Inflammatory macrophage treated with lipopolysaccharide for 1 hour (primary cell): ENCODE measurements around the gene PTCSC3.
"Not testable (repeated sequence)": the region's sequence is repeated elsewhere in the genome, so short reads cannot be mapped to it uniquely, and the experiment has no call there.

Experiments
- DNase-seq, 2 donors: peaks; one replicate each; pipeline ENCODE4 v3.0.0-alpha.2; 2020 to 2022

PTCSC3 gene

GRCh38 chr14:36171607-36172006 is 4.9 kb downstream of the PTCSC3 start:
- DNase-seq: no peak

GRCh38 chr14:36167431-36167830 is 9.1 kb downstream of the PTCSC3 start:
- no peak for DNase-seq

DNA sequence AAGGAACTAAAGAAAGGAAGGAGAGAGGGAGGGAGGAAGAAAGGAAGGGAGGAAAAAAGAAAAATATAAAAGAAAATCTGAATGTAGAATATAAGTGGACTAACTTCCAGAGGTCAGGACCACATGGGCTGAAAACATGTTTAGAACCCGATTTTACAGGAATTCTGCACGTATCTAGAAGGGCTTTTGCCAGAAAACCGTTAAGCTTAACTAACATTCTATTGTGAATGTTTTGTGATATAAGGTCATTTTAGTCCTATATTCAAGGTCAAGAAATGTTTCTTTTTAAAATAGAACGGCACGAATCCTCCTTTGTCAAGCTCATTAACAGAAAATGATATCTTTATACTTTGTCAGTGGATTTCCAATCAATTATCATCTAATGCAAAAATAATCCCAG is 13.1 kb downstream of the PTCSC3 start:
- no peak for DNase-seq

- DNase-seq: no peak
Observed at GRCh38 chr14:36162267-36162666, 14.3 kb downstream of the PTCSC3 start.

- no peak for DNase-seq
Observed at GRCh38 chr14:36161776-36162175, 14.7 kb downstream of the PTCSC3 start.

GRCh38 chr14:36151335-36151734 is 25.2 kb downstream of the PTCSC3 start:
- no peak for DNase-seq

DNA sequence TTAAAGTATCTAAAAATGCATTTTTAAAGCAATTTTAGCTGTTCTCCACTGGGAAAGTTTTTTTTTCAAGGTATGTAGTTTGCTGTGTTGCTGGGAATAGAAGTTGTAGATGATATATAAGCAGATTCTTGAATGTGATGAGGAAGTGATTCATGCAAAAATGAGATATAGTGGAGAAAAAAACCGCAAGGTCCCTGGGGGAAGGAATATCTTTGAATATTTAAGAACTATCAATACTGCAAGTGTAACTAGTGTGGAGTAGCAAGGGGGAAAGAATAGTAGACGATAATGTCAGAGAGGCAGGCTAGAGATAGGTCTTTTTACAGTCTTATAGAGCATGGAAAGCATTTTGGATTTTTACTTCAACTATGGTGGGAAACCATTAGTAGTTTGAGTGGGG is 42.5 kb downstream of the PTCSC3 start:
- no peak for DNase-seq

- DNase-seq: no peak
Observed at GRCh38 chr14:36132826-36133225, 43.7 kb downstream of the PTCSC3 start.

DNA sequence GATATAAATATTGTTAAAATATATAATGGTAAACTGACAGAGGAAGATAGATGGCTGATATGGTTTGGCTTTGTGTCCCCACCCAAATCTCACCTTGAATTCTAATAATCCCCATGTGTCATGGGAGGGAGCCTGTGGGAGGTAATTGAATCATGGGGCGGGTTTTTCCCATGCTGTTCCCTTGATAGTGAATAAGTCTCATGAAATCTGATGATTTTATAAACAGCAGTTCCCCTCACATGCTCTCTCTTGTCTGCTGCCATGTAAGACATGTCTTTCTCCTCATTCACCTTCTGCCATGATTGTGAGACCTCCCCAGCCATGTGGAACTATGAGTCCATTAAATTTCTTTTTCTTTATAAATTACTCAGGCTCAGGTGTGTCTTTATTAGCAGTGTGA is 46.3 kb downstream of the PTCSC3 start:
- DNase-seq: no peak

GRCh38 chr14:36129181-36129580 is 47.3 kb downstream of the PTCSC3 start:
- DNase-seq: no peak

DNA sequence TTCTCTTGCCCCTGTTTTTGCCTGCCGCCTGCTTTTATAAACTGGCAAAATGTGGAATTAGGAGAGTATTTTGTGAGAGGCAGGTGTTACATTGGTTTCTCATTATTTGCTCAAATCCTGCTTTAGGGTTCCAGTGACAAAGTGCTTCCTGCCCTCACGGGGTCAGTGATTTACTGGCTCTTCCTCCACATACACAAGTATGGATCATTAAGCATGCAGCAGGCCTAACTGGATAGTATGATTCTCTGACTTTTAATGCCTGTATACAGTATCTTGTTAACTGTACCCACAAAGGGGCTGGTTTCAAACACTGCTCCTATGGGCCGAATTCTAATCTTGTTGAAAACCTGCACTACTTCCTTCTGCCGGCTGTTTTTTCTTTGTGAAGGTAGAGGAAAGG is 63.2 kb downstream of the PTCSC3 start:
- DNase-seq: no peak

DNA sequence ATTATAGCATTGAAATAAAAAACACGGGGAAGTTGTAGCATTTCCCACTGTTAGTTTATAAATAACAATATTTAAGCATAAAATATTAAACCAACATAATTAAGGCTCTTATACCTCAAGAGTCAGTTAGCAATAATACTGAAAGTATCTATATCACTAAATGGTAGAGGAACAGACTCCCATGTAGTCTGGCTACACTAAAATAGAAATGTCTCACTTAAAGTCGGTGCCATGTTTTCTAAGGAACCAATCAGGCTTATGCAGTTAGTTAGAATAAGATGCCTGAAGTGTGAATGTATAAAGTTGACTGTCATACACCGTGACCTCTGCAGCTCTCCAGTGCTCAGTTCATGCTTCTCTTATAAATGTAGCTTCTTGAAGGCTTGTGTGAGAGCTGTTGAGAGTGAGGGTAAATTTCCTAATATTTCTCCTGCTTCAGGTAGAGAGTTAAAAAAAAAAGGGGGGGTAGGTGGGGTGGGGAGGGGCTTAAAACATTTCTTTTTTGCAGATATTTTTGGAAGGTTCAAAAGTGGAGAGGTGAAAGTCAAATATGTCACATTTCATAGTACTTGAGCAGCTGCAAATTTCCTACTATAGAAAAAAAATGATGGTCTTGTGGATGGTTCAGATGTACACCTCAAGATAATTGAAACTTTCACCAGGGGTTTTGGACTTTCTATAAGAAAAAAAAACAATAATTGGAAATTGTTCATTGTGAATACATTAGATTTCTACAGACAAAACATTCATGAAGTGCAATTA is 64.5 kb downstream of the PTCSC3 start:
- DNase-seq: no peak

GRCh38 chr14:36105401-36105800 is 71.1 kb downstream of the PTCSC3 start:
- no peak for DNase-seq

DNA sequence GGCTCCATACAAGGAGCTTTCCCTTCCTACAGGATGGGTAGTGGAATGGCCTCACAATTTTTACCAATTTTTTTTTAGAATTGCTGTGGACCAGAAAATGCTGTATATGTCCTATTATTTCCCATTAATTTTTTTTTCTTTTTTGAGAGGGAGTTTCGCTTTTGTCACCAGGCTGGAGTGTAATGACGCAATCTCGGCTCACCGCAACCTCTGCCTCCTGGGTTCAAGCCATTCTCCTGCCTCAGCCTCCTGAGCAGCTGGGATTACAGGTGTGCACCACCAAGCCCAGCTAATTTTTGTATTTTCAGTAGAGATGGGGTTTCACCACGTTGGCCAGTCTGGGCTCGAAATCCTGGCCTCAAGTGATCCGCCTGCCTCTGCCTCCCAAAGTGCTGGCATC is 72.3 kb downstream of the PTCSC3 start:
- not testable (repeated sequence) for DNase-seq

DNA sequence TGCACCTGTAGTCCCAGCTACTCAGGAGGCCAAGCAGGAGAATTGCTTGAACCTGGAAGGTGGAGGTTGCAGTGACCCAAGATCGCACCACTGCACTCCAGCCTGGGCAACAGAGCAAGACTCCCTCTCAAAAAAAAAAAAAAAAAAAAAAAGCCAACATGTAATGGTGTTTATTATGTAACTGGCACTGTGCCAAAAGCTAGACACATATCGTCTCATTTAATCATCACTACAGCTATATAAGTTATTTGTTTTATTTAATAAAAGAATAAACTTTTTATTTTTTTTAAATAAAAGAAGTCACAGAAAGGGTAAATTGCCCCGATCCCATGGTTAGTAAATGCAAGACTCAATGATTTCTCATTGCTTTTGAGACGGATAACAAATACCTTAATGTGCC is 76.9 kb downstream of the PTCSC3 start:
- DNase-seq: no peak

DNA sequence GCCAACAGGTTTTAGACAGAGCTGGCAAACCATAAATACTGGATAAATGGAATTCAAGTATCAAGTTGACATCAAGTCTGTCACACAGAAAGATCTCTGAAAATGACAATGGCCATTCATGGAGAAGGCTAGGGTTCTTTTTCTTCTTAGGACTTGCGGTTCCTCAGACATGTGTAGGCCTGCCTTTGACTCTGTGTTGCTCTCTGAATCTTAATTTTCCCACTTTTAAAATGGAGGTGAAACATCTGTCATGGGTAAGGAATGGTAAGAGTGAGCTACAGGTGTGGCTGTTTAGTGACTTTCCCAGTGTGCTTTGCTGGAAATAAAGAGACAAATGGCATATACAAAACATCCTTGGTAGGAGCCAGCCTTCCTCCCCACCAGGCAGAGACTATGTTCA is 79.2 kb downstream of the PTCSC3 start:
- DNase-seq: no peak

GRCh38 chr14:36096090-36096489 is 80.4 kb downstream of the PTCSC3 start:
- no peak for DNase-seq

DNA sequence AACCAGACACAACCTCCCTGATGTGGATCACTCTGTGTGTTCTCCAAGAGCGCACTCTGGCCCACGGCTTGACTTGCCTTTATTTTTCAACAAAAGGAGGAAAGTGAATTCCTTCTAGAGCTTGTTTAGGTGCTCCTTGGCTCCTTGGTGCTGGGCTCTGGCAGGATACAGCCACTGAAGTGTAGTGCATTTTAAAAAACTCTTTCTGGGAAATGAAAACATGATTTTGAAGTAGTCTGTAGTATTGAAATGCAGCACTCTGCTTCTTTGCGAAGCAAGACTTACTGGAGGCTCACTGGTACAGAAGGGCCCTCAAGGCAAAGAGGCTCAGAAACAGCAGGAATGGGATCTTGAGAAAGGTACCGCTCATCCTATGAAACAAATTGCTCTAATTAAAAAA is 81.6 kb downstream of the PTCSC3 start:
- no peak for DNase-seq

- no peak for DNase-seq
Observed at GRCh38 chr14:36091096-36091495, 85.4 kb downstream of the PTCSC3 start.

DNA sequence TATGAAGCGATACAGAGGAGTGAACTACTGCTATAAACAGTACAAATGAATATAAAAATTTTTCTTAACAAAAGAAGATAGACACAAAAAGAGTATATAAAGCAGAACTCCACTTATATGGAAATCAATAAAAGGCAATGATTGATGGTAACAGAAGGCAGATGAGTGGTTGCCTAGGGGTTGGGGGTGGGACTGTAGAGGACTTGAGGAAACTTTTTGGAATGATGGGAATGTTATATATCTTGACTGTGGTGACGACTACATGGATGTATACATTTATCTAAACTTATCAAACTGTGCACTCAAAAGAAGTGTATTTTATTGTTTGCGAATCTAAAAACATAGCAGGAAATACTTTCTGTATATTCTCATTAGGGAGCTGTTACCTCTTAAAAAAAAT is 89.1 kb downstream of the PTCSC3 start:
- no peak for DNase-seq

DNA sequence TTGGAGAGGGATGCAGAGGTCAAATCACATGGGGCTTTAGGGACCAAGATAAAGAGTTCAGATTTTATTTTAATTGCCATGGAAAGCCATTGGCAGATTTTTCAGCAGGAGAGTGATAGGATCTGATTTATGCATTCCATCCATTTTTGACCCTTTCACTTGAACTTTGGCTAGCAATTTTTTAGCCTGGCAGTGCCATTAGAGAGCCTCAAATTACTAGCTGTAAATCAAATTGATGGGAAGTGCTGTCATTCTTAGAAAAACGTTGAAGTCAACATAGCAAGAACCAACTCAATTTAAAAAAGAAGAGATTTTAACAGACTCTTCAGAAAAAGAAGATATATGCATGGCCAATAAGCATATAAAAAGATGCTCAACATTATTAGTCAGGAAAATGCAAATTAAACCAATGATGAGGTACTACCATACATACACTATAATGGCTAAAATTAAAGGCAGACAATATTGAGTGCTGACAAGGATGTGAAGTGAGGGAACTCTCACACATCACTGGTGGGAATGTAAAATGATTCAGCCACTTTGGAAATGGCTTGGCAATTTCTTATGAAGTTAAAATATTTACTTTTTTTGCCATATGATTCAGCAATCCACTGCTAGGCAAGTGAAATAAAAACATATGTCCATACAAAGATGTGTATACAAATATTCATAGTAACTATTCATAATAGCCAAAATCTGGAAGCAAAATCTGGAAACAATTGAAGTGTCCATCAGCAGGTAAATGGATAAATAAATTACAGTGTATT is 89.7 kb downstream of the PTCSC3 start:
- DNase-seq: no peak

DNA sequence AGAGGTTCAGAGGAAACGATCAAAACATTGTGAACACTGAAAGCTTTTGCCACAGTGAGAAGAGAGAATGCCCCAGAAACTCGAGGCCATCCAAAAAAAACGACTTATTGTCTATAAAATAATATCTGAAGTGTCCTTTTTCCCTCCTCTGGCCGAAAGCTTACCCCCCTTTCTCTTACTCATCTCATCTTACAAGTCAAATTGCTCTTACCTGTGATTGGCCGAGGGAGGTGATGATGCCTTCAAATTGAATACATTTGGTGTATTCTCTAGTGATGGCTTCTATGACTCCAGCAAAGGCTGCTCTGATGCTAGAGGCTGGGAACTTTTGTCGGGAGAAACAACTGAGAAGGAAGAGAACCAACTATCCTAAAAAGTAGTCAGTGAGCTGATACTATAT is 90.7 kb downstream of the PTCSC3 start:
- no peak for DNase-seq
